Fibroblast of the aortic adventitia (primary cell): ENCODE data around the gene TTC17. TPM values are rescaled to one million over a fixed set of nuclear protein-coding genes. Genes with fewer than 3 reads are reported as not detected.

Source experiments
- DNase-seq: peaks from one replicate; pipeline ENCODE4 v3.0.0-alpha.2; 2010; ENCODE audit warnings: low read depth
- H3K4me3 ChIP-seq: 2 replicates; pipeline ENCODE4 v1.5.1; 2011; ENCODE audit warnings: low read depth, mild to moderate bottlenecking, control low read depth, low read length, moderate library complexity
- total RNA-seq: library from RNA; depleted of rRNA; stranded (reverse); fragments of >200 nt; gene quantifications from 2 replicates; pipeline ENCODE4 v1.2.3, GENCODE V29; 2012; ENCODE audit warnings: low replicate concordance
- TF ChIP-seq, protein P1 (sequence below): IDR thresholded peaks from 2 replicates; pipeline ENCODE4 v1.5.1; 2011; ENCODE audit warnings: mild to moderate bottlenecking, low read length, control low read depth, inconsistent platforms; ENCODE audit not compliant: insufficient read depth

TTC17 gene
- total RNA-seq, 1 donor, result 76.9 TPM

DNA sequence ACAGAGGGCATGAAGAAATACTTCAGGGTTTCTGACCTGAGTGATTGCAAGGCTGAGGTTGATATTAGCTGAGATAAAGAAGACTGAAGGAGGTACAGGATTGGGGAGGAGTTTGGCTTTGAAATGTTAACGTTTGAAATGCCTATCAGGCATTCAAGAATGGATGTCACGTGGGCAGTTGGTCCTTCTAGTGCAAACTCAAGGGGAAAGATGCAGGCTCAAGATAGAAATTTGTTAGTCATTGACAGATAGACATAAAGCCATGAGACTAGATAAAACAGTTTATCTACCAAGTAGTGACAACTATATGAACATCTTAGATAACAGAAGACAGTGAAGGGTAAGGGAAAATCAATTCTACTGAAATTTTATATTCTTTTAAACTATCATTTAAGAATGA is 23.1 kb downstream of the TTC17 start:
- H3K4me3 ChIP-seq, result no peak overlapping the region
- DNase-seq, result no peak
- TF ChIP-seq, protein P1, sequence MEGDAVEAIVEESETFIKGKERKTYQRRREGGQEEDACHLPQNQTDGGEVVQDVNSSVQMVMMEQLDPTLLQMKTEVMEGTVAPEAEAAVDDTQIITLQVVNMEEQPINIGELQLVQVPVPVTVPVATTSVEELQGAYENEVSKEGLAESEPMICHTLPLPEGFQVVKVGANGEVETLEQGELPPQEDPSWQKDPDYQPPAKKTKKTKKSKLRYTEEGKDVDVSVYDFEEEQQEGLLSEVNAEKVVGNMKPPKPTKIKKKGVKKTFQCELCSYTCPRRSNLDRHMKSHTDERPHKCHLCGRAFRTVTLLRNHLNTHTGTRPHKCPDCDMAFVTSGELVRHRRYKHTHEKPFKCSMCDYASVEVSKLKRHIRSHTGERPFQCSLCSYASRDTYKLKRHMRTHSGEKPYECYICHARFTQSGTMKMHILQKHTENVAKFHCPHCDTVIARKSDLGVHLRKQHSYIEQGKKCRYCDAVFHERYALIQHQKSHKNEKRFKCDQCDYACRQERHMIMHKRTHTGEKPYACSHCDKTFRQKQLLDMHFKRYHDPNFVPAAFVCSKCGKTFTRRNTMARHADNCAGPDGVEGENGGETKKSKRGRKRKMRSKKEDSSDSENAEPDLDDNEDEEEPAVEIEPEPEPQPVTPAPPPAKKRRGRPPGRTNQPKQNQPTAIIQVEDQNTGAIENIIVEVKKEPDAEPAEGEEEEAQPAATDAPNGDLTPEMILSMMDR, result no peak

DNA sequence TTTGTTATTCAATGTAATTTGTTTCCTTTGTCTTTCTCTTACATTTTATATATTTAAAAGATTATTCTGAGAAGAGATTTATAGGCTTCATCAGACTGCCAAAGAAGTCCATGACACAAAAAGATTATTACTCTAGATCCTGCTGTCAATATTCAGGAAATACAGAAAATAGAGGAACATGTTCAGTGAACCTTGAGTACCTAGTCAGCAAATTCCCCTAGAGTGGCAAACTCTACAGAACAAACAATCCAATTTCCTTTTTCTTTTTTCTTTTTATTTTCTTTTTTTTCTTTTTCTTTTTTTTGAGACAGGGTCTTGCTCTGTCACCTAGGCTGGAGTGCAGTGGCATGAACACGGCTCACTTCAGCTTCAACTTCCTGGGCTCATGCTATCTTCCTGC is 23.9 kb downstream of the TTC17 start:
- TF ChIP-seq, protein P1, result no peak
- DNase-seq, result no peak
- H3K4me3 ChIP-seq, result no peak overlapping the region

DNA sequence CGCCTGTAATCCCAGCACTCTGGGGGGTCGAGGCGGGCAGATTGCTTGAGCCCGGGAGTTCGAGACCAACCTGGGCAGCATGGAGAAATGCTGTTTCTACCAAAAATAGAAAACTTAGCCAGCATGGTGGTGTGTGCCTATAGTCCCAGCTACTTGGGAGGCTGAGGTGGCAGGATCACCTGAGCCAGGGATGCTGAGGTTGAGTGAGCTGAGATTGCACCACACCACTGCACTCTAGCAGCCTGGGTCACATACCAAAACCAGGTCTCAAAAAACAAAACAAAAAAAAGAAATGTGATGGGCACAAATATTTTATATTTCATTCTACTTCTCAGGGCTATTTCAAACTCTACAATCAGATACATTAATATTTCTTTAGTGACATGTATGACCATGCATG is 25.7 kb downstream of the TTC17 start:
- TF ChIP-seq, protein P1, result no peak
- no peak overlapping the region for H3K4me3 ChIP-seq
- no peak for DNase-seq

DNA sequence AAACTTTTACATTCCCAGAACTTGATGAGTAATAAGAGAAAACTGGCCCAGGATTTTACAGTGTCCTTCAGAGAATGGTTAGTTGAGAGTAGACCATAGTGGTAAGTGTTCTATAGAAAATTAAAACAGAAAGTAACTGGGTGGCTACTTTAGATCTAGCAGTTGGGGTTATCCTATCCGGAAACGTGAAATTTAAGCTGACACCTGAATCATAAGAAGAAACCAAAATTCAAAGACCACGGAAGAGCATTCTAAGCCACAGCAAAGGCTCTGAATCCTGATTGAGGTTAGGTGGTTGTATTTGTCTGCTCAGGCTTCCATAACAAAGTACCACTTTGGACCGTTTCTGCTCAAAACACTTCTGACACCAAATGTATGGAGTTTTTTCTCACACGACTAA is 34.0 kb downstream of the TTC17 start:
- TF ChIP-seq, protein P1, result no peak
- DNase-seq, result no peak
- no peak overlapping the region for H3K4me3 ChIP-seq

DNA sequence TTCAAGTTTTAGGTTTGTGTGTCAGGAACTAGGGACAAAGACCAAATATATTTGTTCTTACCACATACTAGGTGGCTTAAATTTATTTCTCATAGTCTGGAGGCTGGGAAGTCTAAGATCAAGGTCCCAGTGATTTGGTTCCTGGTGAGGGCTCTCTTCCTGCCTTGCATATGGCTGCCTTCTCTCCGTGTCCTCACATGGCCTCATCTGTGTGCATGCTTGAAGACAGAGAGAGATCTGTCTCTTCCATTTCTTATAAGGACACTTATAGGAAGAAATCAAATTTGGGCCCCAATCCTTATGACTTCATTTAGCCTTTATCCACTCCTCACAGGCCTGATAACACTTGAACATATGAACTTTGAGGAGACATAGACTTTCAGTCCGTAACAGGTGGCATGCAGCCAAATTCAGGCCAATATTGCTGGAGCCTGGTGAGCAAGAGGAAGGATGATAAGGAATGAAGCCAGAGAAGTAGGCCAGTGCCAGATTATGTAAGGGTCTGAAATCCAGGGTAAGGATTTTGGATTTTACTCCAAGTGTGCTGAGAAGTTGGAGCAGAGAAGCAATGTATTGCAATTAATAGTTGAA is 35.1 kb downstream of the TTC17 start:
- no peak overlapping the region for H3K4me3 ChIP-seq
- peak; percentile 86 for DNase-seq
- TF ChIP-seq, protein P1, result no peak

DNA sequence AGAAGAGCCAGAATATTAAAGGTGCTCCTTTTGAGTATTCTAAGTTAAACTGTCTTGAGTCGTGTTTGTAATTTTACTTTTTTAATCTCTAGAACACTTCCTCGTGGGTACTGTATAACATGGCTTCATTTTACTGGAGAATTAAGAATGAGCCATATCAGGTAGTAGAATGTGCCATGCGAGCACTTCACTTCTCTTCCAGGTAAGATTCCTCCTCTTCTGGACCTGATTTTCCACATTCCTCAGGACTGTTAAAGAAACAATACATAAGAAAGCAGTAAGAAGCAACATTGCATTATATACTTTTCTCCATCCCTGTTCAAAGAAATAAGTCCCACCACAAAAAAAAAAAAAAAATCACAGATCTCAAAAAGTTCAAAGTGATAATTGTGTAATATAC is 37.9 kb downstream of the TTC17 start:
- TF ChIP-seq, protein P1, result no peak
- no peak for DNase-seq
- H3K4me3 ChIP-seq, result no peak overlapping the region

DNA sequence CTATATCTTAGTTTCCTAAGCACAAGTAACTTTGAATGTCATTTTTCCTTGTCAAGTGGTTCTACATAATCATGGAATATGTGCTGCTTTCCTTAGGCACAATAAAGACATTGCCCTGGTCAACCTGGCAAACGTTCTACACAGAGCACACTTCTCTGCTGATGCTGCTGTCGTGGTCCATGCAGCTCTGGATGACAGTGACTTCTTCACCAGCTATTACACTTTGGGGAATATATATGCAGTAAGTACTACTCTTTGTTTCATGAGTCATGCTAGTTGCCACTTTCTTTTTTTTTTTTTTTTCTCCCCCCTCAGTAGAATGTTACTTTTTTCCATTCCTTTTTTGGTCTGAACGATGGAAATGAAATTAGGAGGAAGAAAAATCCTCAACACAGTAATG is 38.5 kb downstream of the TTC17 start:
- no peak for DNase-seq
- no peak overlapping the region for H3K4me3 ChIP-seq
- TF ChIP-seq, protein P1, result no peak
